Measurements from ENCODE around the gene CANT1.

- TF ChIP-seq CTCF (IDR thresholded peaks at IDR 0.05) (no peak), ZFX (IDR thresholded peaks at IDR 0.05; ENCODE audit: borderline replicate concordance) (no peak)
Observed at GRCh38 chr17:79041723-79042420, 32.3 kb upstream of the CANT1 start.

Measured in 22Rv1 (cell line).